HepG2 (cell line): ENCODE results near the gene CNTFR. TPM values are rescaled to one million over a fixed set of nuclear protein-coding genes. Genes with fewer than 3 reads are reported as not detected.
A peak's percentile ranks its signal among the peaks of the same experiment; 100 is the strongest.

Experiments
- FOSL1 ChIP-seq: sonication (generic); formaldehyde crosslinking; IDR thresholded peaks from 2 replicates; pipeline ENCODE4 v1.9.0; 2021; ENCODE audit warnings: missing genetic modification reagents, borderline replicate concordance
- FOXM1 ChIP-seq: sonication (generic); formaldehyde crosslinking; IDR thresholded peaks from 2 replicates; pipeline ENCODE4 v1.5.0; 2020; ENCODE audit warnings: missing genetic modification reagents
- MAFF ChIP-seq: IDR thresholded peaks from 2 replicates; pipeline ENCODE4 v1.6.1; 2011; ENCODE audit warnings: low read depth, low read length, improper control_type of control experiment
- NKX3-1 ChIP-seq: sonication (generic); formaldehyde crosslinking; IDR thresholded peaks from 2 replicates; pipeline ENCODE4 v1.5.0; 2020; ENCODE audit warnings: missing genetic modification reagents
- PAF1 ChIP-seq: IDR thresholded peaks from 2 replicates; pipeline ENCODE4 v1.6.1; 2016; ENCODE audit warnings: missing genetic modification reagents, missing compliant biosample characterization
- PHF5A ChIP-seq: IDR thresholded peaks from one replicate; pipeline ENCODE4 v1.6.1; 2018; ENCODE audit warnings: low read depth, missing genetic modification reagents; ENCODE audit not compliant: unreplicated experiment
- PRDM15 ChIP-seq: sonication (generic); formaldehyde crosslinking; IDR thresholded peaks from 2 replicates; pipeline ENCODE4 v1.4.0; 2020; ENCODE audit warnings: missing genetic modification reagents
- RNF2 ChIP-seq: fragments of 450-650 bp; conservative IDR thresholded peaks from 2 replicates; pipeline ENCODE4 v1.6.1; 2016; ENCODE audit warnings: low read depth
- ZFYVE20 ChIP-seq: sonication (generic); formaldehyde crosslinking; IDR thresholded peaks from 2 replicates; pipeline ENCODE4 v1.8.0; 2023; ENCODE audit warnings: low read depth, mild to moderate bottlenecking, moderate library complexity, missing genetic modification reagents, borderline replicate concordance
- ZMAT3 ChIP-seq: sonication (generic); formaldehyde crosslinking; conservative IDR thresholded peaks from 2 replicates; pipeline ENCODE4 v1.7.0; 2021; ENCODE audit warnings: missing genetic modification reagents
- ZMYM2 ChIP-seq: sonication (generic); formaldehyde crosslinking; IDR thresholded peaks from 2 replicates; pipeline ENCODE4 v1.8.0; 2022; ENCODE audit warnings: mild to moderate bottlenecking, missing genetic modification reagents
- ZNF12 ChIP-seq: sonication (generic); formaldehyde crosslinking; IDR thresholded peaks from 2 replicates; pipeline ENCODE4 v1.5.0; 2020; ENCODE audit warnings: missing genetic modification reagents
- ZNF235 ChIP-seq: sonication (generic); formaldehyde crosslinking; IDR thresholded peaks from 2 replicates; pipeline ENCODE4 v1.8.1; 2023; ENCODE audit warnings: mild to moderate bottlenecking, missing genetic modification reagents, borderline replicate concordance
- ZNF737 ChIP-seq: sonication (generic); formaldehyde crosslinking; IDR thresholded peaks from 2 replicates; pipeline ENCODE4 v1.5.0; 2020; ENCODE audit warnings: missing genetic modification reagents, mild to moderate bottlenecking, borderline replicate concordance
- ZNF740 ChIP-seq: sonication (generic); formaldehyde crosslinking; IDR thresholded peaks from 2 replicates; pipeline ENCODE4 v1.4.0; 2020; ENCODE audit warnings: missing genetic modification reagents
- ZNF773 ChIP-seq: sonication (generic); formaldehyde crosslinking; IDR thresholded peaks from 2 replicates; pipeline ENCODE4 v1.4.0; 2020; ENCODE audit warnings: missing genetic modification reagents, borderline replicate concordance
- ZNF775 ChIP-seq: sonication (generic); formaldehyde crosslinking; IDR thresholded peaks from 2 replicates; pipeline ENCODE4 v1.4.0; 2020; ENCODE audit warnings: missing genetic modification reagents, mild to moderate bottlenecking, moderate library complexity, borderline replicate concordance
- polyA plus RNA-seq, 8 experiments: library from polyadenylated mRNA; depleted of rRNA in 3 of 8; stranded (reverse) in 7 of 8; unstranded in 1 of 8; fragments of >200 nt; fragmentation: Illumina TruSeq in 4 of 8; extraction: Trizol in 4 of 8; gene quantifications; 2 replicates each; pipeline versions ENCODE4 v1.2.1 to v1.2.3, GENCODE V29; 2011 to 2016; ENCODE audit warnings: low read depth in 4 of 8, missing spikeins in 1 of 8, mixed read lengths in 1 of 8; ENCODE audit not compliant: insufficient read depth in 1 of 8
- total RNA-seq, 5 experiments: library from RNA; depleted of rRNA; stranded (reverse); fragments of >200 nt; fragmentation: Illumina TruSeq; extraction: Trizol; gene quantifications; 2 replicates each; pipeline ENCODE4 v1.2.3, GENCODE V29; 2016; ENCODE audit warnings: low read depth in 1 of 5
- TF ChIP-seq, protein P1 (sequence below): sonication (generic); formaldehyde crosslinking; IDR thresholded peaks from 2 replicates; pipeline ENCODE4 v1.8.1; 2023; ENCODE audit warnings: mild to moderate bottlenecking, missing genetic modification reagents
- TF ChIP-seq, protein P2 (sequence below), 2 experiments: sonication (generic) in 1 of 2; formaldehyde crosslinking in 1 of 2; IDR thresholded peaks; 2 replicates each; pipeline versions ENCODE4 v1.4.0 to v1.6.1; 2018 to 2020; ENCODE audit warnings: missing genetic modification reagents in 2 of 2, borderline replicate concordance in 1 of 2, low read depth in 1 of 2, mild to moderate bottlenecking in 1 of 2, missing biosample characterization in 1 of 2
- TF ChIP-seq, protein P3 (sequence below): sonication (generic); formaldehyde crosslinking; IDR thresholded peaks from 2 replicates; pipeline ENCODE4 v1.5.1; 2020; ENCODE audit warnings: mild to moderate bottlenecking, moderate library complexity, missing genetic modification reagents

Gene CNTFR
- total and polyA plus RNA-seq, 2 of the 13 experiments (the other 11 are each of a cell fraction or from before 2014, with no cell fraction given) = not detected

GRCh38 chr9:34522971-34523797 is 66.3 kb downstream of the CNTFR start, which contains the start of gene ENHO (continued):
- TF ChIP-seq PAF1 (CRISPR knock-in tag) (no peak), ZNF235 (CRISPR knock-in tag) (no peak), RNF2 (peak; percentile 85), ZFYVE20 (CRISPR knock-in tag) (no peak), PHF5A (CRISPR knock-in tag) (no peak), ZNF12 (CRISPR knock-in tag) (no peak), NKX3-1 (no peak), MAFF (no peak), PRDM15 (CRISPR knock-in tag) (no peak), FOSL1 (CRISPR knock-in tag) (no peak), ZNF775 (no peak), ZMAT3 (0 out of 2 replicates have a peak, but pooled peaks have one; percentile 44), ZMYM2 (CRISPR knock-in tag) (no peak), ZNF773 (no peak), ZNF737 (CRISPR knock-in tag) (no peak), ZNF740 (CRISPR knock-in tag) (no peak), FOXM1 (CRISPR knock-in tag) (no peak)
- TF ChIP-seq, protein P1, sequence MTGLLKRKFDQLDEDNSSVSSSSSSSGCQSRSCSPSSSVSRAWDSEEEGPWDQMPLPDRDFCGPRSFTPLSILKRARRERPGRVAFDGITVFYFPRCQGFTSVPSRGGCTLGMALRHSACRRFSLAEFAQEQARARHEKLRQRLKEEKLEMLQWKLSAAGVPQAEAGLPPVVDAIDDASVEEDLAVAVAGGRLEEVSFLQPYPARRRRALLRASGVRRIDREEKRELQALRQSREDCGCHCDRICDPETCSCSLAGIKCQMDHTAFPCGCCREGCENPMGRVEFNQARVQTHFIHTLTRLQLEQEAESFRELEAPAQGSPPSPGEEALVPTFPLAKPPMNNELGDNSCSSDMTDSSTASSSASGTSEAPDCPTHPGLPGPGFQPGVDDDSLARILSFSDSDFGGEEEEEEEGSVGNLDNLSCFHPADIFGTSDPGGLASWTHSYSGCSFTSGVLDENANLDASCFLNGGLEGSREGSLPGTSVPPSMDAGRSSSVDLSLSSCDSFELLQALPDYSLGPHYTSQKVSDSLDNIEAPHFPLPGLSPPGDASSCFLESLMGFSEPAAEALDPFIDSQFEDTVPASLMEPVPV (CRISPR knock-in tag) = no peak
- TF ChIP-seq, protein P2, sequence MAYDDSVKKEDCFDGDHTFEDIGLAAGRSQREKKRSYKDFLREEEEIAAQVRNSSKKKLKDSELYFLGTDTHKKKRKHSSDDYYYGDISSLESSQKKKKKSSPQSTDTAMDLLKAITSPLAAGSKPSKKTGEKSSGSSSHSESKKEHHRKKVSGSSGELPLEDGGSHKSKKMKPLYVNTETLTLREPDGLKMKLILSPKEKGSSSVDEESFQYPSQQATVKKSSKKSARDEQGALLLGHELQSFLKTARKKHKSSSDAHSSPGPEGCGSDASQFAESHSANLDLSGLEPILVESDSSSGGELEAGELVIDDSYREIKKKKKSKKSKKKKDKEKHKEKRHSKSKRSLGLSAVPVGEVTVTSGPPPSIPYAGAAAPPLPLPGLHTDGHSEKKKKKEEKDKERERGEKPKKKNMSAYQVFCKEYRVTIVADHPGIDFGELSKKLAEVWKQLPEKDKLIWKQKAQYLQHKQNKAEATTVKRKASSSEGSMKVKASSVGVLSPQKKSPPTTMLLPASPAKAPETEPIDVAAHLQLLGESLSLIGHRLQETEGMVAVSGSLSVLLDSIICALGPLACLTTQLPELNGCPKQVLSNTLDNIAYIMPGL (CRISPR knock-in tag; IDR thresholded peaks at IDR 0.05; ENCODE audit: borderline replicate concordance in 1 of 2, low read depth in 1 of 2) = no peak
- TF ChIP-seq, protein P3, sequence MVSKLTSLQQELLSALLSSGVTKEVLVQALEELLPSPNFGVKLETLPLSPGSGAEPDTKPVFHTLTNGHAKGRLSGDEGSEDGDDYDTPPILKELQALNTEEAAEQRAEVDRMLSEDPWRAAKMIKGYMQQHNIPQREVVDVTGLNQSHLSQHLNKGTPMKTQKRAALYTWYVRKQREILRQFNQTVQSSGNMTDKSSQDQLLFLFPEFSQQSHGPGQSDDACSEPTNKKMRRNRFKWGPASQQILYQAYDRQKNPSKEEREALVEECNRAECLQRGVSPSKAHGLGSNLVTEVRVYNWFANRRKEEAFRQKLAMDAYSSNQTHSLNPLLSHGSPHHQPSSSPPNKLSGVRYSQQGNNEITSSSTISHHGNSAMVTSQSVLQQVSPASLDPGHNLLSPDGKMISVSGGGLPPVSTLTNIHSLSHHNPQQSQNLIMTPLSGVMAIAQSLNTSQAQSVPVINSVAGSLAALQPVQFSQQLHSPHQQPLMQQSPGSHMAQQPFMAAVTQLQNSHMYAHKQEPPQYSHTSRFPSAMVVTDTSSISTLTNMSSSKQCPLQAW (CRISPR knock-in tag) = no peak
